ENCODE data around the gene P4HB. TPM values are rescaled to one million over a fixed set of nuclear protein-coding genes. Genes with fewer than 3 reads are reported as not detected.
"Not testable (repeated sequence)": the region's sequence is repeated elsewhere in the genome, so short reads cannot be mapped to it uniquely, and the experiment has no call there.

P4HB gene
- total RNA-seq, 1 donor from 2014 or later = 208 TPM

DNA sequence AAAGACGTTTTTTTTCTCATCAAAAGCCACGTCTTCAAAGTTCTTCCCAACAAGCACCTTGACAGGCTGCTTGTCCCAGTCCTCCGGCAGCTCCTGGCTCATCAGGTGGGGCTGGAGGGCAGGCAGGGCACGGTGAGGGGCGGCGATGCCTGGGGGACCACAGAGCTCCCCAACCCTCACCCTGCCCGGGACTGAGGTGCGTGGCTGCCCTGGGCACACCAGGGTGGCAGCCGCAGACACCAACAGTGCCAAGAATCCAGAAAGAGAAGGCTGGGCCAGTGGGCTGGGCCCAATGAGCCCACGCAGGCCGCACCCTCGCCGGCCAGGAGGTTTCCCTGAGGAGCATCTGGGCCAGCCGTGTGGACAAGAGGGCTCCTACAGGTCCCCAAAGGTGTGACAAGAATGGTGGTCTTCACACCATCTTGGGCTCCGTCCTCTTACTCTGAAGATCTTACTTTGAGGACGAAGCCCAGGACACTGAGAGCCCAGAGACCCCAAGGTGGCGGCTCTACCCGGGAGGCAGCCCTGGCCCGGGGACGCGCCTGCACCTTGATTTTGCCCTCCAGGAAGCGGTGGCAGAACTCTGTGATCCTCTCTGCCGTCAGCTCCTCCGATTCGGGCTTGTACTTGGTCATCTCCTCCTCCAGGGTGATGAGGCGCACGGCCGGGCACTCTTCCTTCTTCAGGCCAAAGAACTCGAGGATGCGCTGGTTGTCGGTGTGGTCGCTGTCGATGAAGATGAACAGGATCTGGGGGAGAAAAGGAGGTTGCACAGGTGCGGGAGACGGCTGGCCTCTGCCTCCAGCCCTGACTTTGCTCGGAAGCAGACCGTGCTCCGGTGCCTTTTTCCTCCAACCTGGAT is 14.2 kb downstream of the P4HB start:
- DNase-seq = no peak

DNA sequence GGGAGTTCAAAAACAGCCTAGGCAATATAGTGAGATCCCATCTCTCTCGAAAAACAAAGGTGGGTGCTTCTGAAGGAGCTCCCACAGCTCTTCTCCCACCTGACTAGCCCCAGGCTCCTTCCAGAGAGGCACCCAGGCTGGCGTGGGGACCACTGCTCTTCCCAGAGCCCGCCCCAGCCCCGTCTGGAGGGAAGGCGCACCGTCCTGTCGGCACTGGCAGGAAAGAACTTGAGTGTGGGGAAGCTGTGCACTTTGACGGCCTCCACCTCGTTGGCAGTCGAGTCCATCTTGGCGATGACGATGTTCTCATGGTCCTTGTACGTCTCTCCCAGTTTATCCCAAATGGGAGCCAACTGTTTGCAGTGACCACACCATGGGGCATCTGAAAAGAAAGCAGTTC is 15.0 kb downstream of the P4HB start:
- DNase-seq = no peak

DNA sequence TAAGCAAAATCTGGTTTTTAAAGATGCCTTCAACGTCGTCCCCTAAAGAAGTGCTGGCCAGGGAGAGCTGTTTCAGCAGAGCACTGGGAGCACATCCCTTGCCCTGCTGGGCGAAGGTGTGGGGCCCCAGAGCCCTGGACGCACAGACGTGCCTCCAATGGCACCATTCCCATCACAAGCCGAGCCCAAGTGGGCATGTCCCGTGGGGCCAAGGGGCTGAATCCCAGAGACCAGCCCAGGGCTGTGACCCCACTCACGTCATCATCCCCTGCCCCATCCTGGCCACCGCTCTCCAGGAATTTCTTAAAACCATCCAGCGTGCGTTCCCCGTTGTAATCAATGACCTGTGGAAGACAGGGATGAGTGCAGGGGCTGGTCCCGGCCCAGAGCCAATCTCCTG is 15.4 kb downstream of the P4HB start:
- DNase-seq = no peak

DNA sequence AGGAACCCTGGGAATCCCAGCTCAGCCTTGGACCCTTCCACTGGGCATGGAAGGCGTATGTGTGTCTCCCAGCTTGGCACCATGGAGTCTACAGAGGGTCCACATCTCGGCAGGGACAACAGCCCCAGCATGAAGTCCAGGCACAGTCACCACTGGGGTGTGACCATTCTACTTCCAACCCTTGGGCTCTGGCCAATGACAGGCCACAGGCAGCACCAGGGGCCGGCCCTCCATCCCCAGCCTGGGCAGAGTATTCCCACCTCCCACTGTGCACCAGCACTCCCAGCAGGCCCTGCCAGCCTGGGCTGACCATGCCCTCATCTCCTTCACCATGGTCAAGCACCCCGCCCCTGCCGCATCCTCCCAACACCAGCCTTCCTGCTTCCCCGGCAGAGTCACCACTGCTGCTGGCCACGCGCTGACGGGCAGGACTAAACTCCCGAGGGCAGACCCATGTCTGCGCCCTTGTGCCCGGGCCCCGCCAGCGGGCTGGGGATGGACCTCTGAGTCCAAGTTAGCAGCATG is 15.9 kb downstream of the P4HB start:
- no peak for DNase-seq

DNA sequence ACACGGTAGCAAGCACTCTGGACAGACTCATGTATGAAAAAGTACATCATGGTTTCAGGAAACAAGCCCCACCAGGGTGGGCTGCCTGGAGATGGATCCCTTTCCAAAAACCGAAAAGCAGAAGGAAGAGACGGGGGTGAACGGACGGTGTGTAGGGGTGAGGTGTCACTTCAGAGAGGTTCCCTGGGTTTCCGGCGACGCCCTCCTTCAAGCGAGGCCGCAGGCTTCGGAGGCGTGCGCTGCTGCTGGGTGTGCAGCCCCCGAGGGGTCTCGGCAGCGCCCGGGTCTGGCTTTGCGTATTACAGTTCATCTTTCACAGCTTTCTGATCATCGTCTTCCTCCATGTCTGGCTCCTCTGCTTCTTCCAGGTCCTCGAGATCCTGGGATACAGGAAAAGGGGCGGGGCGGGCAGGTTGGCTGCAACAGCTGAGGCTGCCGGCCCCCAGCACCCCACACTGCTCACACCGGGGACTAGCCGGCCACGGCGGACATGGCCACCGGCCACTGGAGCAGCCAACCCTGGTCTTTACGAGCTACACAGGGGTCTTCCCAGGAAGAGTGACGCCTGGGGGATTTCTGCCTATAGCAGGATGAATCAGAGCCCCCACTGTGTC is 16.5 kb downstream of the P4HB start:
- DNase-seq = no peak

DNA sequence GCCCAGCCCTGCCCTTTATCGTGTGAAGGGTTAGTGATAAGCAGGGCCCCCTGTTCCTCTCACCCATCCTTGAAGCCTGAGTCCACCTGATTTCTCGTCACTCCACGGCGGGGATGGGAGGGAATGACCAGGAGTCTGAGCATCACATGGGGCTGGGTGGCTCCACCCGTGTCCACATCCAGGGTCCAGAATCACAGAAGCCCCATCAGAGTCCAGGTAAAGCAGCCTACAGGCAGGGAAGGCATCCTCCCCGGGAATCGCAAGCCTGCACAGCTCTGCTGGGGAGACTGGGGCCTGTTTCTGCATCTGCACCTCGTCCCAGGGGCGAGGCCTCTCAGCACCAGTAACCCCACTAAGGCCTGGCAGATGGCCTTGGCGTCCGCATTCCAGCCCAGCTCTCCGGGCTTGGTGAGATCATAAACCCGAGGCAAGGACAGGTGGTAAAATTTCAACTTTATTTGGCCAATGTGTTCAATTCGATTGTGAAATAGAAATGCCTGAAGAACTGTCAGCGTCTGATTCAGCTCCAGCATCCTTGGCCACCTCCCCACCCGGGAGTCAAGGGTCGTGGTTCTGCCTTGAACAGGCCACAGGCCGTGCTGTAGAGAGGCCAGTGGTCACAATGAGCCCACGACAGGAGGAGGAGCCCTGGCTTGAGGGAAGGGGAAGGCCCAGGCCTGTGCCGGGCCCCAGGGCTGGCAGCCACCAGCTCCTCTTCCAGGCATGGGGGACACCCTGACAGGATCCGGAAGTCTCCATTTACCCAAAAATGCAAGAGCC is 17.4 kb downstream of the P4HB start:
- no peak for DNase-seq

DNA sequence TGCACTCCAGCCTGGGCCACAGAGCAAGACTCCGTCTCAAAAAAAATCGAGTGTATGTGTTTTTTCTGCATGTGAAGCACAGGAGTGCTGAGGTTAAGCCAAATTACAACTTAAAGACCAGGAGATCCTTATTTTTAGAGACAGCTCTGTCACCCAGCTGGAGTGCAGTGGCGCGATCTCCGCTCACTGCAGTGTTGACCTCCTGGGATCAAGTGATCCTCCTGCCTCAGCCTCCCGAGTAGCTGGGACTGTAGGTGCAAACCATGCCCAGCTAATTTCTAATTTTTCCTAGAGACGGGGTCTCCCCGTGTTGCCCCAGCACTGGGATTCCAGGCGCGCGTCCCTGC is 18.0 kb downstream of the P4HB start:
- DNase-seq = no peak

DNA sequence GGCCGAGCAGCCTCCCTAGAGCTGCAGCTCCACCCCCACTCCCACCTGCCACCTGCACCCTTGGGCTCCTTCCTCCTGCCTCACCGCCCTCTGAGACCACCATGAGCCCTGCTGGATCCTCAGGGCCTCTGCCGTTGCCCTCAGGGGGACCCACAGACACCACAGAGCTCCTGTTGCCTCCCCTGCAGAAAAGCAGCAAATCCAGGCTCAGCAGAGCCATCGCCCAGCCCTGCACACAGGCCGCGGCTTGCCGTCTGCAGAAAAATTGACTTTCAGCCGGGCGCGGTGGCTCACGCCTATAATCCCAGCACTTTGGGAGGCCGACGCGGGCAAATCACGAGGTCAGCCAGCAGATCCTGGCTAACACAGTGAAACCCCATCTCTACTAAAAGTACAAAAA is 18.5 kb downstream of the P4HB start:
- no peak for DNase-seq

DNA sequence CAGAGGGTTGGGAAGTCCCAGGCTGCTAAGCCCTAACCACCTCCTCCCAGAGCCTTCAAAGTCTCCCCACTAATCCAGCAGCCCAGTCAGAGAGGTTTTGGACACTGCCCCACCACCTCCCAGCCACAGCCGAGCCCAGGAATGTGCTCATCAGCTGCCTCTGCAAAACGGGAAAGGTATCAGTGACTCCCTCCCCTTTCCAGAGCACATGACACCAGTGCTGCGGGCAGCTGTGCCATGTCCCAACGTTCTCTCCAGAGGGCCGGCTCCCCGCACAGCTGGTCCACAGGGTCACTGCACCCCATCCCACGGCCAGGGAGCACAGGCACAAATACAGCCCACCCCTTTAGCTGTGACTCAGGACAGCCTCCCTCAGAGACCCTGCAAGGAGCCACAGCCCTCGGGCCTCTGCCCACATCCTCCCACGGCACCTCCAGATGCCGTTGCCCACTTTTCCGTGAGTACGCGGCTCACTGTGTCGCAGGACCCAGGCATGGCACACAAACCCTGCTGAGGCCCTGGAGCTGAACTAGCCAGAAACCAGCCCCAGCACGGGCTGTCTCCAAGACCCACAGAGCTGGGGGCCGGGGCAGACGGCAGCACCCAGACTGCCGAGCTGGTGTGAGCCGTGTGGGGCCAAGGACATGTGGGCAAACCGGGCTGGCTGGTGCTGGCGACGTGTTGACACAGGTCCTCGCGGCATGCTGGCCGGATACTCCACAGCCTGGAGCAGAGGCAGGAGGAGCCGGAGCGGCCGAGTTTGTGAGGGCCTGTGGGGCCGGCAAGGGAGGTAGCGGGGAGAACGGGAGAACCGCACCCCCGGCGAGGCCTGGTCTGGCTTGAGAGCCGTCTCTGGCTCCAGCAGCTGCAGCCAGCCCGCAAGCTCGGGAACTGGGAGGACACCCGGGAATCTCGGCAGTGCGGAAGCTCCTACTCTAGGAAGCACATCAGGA is 19.2 kb downstream of the P4HB start:
- DNase-seq = no peak

DNA sequence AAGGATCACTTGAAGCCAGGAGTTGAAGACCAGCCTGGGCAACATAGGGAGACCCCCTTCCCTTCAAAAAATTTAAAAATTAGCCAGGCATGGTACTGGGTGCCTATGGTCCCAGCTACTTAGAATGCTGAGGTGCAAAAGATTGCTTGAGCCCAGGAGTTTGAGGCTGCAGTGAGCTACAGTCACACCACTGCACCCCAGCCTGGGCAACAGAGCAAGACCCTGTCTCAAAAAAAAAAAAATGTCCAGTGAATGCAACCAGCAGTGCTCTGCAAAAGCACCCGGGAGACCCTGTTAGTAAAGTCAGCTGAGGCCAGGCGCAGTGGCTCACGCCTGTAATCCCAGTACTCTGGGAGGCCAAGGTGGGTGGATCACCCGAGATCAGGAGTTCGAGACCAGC is 20.3 kb downstream of the P4HB start:
- not testable (repeated sequence) for DNase-seq

DNA sequence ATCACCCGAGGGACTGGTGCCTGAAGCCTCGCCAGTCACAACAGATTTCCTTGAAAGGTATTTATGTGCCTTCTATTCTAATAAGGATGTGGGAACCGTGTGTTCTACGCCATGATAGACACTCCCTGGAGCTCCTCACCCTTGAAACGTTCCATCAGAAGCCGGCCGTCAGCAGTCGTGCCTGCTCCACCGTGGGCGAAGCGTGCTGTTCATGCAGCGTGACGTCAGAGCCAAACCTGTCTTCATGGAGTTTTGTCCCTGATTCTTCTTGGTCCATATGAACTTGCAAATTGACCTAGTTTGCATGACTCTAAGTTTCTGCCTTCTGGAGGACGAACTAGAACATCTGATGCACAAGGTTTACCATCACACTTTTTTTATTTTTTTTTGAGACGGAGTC is 21.0 kb downstream of the P4HB start:
- DNase-seq = no peak

DNA sequence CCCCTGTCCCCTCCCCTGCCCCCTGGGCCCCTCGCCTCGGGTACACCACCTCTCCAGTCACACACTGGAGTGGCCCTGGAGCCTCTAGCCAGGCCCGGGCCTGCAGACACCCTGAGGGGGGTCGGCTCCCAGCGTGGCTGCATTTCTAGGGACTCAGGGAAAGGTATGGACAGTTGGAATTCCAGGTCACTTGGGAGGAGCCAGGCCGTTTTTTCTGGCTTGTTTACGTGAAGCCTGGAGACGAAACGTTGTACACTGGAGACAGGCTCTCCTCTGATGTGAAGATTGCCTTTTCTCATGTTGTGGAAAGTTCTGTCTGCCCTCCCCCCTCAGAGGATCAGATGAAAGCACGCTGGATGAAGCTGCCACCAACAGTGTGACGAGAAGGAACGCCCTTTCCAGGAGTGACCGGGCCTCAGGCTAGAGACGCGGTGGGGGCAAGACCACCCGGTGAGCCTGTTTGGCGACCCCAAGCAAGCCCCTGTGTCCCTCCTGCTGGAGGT is 21.5 kb downstream of the P4HB start:
- no peak for DNase-seq

DNA sequence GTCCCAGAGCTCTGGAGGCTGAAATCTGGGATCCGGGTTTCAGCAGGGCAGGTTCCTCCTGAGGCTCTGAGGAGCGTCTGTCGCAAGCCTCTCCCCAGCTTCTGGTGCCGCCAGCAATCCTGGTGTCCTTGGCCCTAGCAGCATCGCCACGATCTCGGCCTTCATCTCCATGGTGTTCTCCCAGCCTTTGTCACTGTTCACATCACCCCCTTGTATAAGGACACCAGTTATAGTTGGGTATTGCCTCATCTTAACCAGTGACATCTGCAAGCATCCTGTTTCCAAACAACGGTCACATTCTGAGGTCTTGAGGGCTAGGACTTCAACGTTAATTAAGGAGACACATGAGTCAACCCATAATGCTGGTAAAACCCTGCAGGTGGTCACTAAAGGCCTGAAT is 22.7 kb downstream of the P4HB start:
- DNase-seq = no peak

DNA sequence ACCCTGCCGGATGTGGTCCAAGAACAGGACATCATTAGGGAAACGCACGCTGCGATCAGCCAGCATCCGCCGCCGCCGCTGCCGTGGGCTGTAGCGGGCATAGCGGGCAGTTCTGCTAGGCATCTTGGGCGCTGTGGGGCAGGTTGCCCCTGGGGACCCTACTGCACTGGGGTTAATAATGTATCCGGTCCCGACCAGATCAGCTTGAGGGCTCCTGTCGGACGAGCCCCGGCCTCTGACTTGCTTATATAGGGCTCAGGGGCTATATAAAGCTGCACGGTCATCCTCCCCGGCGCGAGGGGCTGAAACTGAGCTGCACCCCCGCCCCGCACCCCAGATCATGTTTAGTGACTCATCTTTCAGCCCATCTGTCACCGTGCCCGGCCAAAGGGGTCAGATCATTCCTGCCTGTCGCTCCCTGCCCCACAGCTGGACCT is 25.5 kb downstream of the P4HB start, which contains the start of gene PPP1R27:
TSS of gene PPP1R27 (minus strand) at position 220 of the 437 bp plus-strand sequence. CDS start at position 123, 97 bp downstream.
- DNase-seq = no peak

DNA sequence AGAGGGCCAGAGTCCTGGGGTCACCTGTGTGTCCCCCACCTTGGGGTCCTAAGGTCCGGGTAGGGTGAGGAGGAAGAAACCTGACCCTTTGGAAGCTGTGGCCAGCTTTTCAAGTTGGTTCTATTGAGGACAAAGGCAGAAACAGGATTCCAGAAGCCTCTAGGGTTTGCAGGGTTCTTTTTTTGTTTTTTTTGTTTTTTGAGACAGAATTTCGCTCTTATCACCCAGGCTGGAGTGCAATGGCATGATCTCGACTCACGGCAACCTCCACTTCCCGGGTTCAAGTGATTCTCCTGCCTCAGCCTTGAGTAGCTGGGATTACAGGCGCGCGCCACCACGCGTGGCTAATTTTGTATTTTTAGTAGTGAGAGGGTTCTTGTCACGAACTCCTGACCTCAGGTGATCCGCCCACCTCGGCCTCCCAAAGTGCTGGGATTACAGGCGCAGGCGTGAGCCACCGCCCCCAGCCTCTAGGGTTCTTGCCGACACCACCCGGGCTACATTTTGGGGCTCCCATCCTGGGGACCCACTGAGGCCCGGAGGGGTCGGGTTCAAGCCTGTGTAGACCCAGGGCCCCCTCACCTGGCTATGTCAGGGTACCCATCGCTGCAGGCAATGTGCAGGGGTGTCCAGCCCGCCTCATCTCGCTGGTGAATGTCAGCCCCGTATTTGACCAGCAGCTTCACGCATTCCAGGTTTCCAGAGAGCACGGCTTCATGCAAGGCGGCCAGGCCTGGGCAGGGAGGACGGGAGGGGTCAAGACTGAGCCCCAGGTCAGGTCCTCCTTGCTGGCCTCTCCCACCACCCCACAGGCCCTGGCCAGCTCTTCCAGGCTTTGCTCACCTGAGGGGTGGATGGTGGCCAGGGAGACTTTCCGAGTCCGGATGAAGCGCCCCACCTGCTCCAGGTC is 26.2 kb downstream of the P4HB start:
- DNase-seq = no peak

DNA sequence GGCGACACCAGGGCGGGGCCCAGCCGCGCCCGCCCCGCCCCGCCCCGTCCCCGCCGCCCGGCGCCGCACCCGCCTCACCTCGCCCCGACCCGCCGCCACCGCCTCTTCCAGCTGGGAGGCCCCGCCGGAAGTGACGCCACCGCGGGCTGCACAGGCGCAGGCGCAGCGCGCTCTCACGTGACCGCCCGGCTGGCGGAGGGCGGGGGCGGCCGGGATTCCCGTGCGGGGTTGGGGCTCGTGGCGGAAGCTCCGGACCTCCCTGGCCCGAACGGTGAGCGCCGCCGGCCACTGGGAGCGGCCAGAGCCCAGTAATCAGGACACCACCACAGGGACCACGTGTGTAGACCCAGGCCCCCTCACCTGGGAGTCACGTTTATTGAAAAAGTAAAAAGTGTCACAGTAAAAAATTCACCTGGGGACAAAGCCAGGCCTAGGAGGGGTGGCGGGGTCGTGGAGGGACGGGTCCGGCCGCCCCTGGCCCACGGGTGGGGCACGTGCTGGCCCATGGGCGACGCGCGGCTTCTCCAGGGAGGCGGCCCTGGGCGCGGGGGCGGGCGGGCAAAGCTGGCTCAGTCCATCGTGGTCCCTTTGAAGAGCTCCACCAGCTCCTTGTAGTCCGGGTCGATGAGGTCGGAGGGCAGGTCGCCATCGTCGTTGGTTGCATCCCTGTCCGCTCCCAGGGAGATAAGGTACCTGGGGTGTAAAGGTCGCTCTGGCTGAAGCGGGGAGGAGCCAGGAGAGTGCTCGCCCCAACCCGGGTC is 27.0 kb downstream of the P4HB start, which contains the start of gene MCRIP1:
TSS of gene MCRIP1 (minus strand) at position 132 of the 761 bp plus-strand sequence. CDS start 8,785 bp downstream, outside the sequence.
- DNase-seq = peak; percentile 83

DNA sequence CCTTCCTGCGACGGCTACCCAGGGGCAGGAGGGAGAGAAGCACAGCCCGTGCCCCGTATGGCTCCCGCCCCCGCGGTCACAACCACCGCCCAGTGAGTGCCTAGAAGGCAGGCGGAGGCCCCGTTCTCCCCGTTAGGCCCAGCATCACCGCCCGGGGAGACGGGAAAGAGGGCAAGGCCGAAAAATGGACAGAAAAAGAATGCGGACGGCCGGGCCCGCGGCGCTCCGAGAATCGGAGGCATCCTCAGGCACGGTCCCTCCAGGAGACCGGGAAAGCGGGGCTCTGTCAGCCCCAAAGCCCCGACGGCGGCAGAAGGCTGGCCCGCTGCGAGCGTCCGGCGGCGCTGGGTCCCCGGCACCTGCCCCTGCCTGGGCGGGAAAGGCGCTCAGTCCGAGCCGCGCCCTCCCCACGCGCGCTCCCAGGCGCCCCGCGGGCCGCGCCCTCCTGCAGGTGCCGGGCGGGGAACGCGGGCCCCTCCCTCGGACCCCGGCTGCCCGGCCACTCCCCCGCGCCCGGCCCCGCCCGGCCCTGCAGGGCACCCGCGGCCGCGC is 27.7 kb downstream of the P4HB start:
- DNase-seq = no peak

DNA sequence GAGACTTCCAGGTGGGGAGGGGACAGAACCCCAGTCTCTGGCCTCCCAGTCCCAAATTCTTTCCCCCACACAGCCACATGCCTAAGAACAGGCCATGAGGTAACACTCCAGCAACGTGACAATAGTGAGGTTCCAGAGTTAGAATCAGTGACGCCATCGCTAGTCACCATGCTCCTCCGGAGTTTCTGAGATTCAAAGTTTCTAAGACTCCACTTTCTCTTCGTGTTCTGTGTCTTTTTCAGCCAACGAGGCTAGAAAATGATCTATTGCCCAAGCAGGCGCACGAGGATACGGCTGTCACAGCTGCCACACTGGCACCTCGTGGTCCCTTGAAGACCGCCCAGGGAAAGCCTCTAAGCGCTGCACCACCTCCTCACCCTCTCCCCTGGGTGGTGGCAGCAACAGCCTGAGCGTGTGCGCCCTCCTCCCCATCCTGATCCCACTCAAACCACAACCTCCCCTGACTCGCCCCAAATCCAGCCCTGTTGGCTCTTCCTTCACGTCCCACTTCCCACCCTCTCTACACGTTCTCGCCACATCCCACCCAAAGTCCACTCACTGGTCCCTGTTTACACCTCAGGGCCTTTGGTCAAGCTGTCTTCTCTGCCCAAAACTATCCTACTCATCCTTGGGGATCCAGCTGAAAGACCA is 28.3 kb downstream of the P4HB start:
- peak; percentile 13 for DNase-seq

DNA sequence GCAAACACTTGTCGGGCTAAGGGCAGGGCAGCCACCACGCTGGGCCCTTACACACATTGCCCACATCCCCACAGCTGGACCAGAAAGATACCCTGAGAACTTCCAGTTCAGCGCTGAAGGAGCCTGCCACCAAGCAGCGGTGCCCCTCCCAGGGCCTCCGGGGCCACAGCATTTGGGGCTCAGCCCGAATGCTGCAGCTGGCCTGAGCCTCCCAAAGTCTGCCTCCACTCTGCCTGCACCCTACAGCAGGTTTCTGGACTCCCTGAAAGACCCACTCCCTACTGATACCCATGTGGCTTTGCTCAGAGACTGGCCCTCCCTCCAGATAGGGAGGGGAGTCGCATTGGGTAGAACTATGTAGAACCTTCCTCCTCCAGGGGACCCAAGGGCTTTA is 28.8 kb downstream of the P4HB start:
- DNase-seq = no peak
